Liver (tissue), 3 donors: ENCODE data around the gene CLEC16A.

Experiments used
- ATF3 ChIP-seq: IDR thresholded peaks from 2 replicates; pipeline ENCODE4 v1.6.1; 2016; ENCODE audit warnings: antibody characterized with exemption
- CTCF ChIP-seq: fragments of 150-350 bp; IDR thresholded peaks from 2 replicates; pipeline ENCODE4 v1.5.1; 2017; ENCODE audit warnings: improper control_type of control experiment, low read depth, low read length; ENCODE audit not compliant: missing input control
- FOXA2 ChIP-seq: IDR thresholded peaks from 2 replicates; pipeline ENCODE4 v1.6.1; 2016; ENCODE audit warnings: antibody characterized with exemption
- GABPA ChIP-seq, 2 donors: IDR thresholded peaks in 1 of 2; conservative IDR thresholded peaks in 1 of 2; 2 replicates each; pipeline ENCODE4 v1.6.1; 2016; ENCODE audit warnings: antibody characterized with exemption in 2 of 2, mild to moderate bottlenecking in 1 of 2, moderate library complexity in 1 of 2
- JUND ChIP-seq, 2 donors: IDR thresholded peaks; 2 replicates each; pipeline ENCODE4 v1.6.1; 2016; ENCODE audit warnings: antibody characterized with exemption in 2 of 2
- MAX ChIP-seq: IDR thresholded peaks from 2 replicates; pipeline ENCODE4 v1.6.1; 2016; ENCODE audit warnings: antibody characterized with exemption
- RAD21 ChIP-seq, 2 donors: IDR thresholded peaks; 2 replicates each; pipeline ENCODE4 v1.6.1; 2016; ENCODE audit warnings: antibody characterized with exemption in 2 of 2, mild to moderate bottlenecking in 2 of 2
- REST ChIP-seq: IDR thresholded peaks from 2 replicates; pipeline ENCODE4 v1.6.1; 2016; ENCODE audit warnings: antibody characterized with exemption, mild to moderate bottlenecking
- RXRA ChIP-seq, 2 donors: IDR thresholded peaks; 2 replicates each; pipeline ENCODE4 v1.6.1; 2017 to 2018; ENCODE audit warnings: antibody characterized with exemption in 2 of 2, mild to moderate bottlenecking in 1 of 2
- TAF1 ChIP-seq: conservative IDR thresholded peaks from 2 replicates; pipeline ENCODE4 v1.6.1; 2016; ENCODE audit warnings: antibody characterized with exemption, mild to moderate bottlenecking
- YY1 ChIP-seq: IDR thresholded peaks from 2 replicates; pipeline ENCODE4 v1.6.1; 2016; ENCODE audit warnings: antibody characterized with exemption, mild to moderate bottlenecking
- ZBTB33 ChIP-seq: IDR thresholded peaks from 2 replicates; pipeline ENCODE4 v1.6.1; 2016; ENCODE audit warnings: antibody characterized with exemption
- donor health status: healthy.
- donor health status: healthy.

- TF ChIP-seq CTCF (no peak), YY1 (no peak), REST (no peak), TAF1 (no peak), ZBTB33 (no peak), RAD21 (IDR thresholded peaks at IDR 0.05) (no peak), GABPA (IDR thresholded peaks at IDR 0.05 in 1 of 2, conservative IDR thresholded peaks at IDR 0.05 in 1 of 2) (no peak), ATF3 (no peak), RXRA (IDR thresholded peaks at IDR 0.05) (no peak), JUND (IDR thresholded peaks at IDR 0.05) (no peak), FOXA2 (no peak), MAX (no peak)
Measured at GRCh38 chr16:11156401-11156800, 212.0 kb downstream of the CLEC16A start.
